DND-41 (cell line): ENCODE data around the gene TNS3.

Source experiments
- CTCF ChIP-seq: IDR thresholded peaks from 2 replicates; pipeline ENCODE4 v1.5.1; 2012; ENCODE audit warnings: borderline replicate concordance, low read length, moderate library complexity, mild to moderate bottlenecking; ENCODE audit not compliant: poor library complexity, severe bottlenecking; ENCODE audit errors: extremely low read depth
- EZH2 ChIP-seq: IDR thresholded peaks from 3 replicates; pipeline ENCODE4 v1.6.1; 2012; ENCODE audit warnings: borderline replicate concordance, low read depth, mild to moderate bottlenecking, moderate library complexity, low read length, inconsistent platforms; ENCODE audit not compliant: severe bottlenecking

GRCh38 chr7:47377741-47378140, 204.2 kb downstream of the TNS3 start:
- no peak for TF ChIP-seq CTCF
- TF ChIP-seq EZH2, result no peak
